NCI-H1092 treated with DMSO at 0.1 percent for 48 hours (cell line): Measurements from ENCODE around the gene ENTPD8.

Source experiments
- DNase-seq: peaks from one replicate; lab custom pipeline; 2025; lab: John Stamatoyannopoulos, UW

Gene ENTPD8

DNA sequence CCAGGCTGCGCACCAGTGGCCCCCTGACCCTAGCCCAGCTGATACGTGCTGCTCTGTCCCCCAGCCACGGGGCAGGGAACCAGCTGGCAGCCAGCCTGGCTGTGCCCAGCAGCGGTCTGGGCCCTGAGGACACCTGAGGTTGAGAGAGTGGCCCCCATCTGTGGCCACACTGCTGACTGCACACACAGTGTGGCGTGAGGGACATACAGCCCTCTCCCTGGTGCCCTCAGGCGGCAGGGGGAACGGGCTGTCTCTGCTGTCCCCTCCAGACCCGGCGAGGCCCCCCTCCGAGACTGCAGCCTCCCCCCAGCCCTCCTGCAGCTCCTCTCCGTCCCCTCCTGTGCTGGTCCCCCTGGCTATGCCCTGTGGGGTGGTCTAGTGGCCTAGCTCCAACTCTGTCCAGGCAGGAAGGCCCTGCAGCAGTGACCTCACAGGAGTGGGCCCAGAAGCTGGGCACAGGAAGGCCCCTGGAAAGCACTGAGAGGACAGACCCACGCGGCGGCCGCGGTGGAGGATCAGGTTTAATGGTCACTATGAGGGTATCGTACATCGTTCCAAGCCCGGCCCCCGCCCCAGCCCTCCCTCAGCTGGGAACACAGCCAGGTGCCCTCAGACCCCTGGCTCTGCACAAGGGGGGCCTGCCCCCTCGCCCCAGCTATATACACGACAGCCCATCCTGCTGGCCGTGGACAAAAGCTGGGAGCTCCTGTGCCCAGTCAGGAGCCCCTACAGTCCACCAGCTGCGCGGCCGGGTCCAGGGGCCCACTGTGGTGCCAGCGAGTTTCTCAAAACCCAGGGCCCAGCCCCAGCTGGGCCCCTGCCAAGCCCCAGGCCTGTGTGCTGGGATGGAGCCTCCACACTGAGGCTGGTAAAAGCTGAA, 6.8 kb upstream of the ENTPD8 start:
- no peak for DNase-seq

DNA sequence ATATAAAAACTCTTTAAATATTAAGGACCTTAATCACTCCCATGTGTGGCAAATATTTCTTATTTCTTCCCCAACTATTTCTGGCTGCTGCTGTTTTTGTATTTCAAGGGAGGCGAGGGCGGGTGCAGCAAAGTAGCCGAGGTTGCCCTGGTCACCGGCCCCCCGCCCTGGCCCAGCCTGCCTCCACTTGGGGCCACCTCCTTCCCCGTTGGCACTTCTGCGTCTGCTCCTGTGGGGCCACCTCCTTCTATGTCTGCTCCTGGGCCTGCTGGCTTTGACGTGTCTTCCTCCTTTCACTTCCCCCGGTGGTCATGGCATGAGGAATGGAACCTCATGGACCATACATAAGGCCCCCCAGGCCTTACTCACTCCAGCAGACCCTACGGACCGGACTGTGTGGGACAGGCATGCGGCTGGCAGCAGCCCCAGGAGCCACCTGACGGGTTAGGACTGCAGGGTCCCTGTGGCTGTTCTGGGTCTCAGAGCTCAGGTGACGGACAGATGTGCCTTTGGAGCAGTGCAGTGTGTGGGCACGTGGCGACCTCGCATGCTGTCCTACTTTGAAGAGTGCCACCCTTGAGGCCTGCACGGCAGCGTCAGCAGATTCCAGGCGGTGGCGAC, 5.8 kb upstream of the ENTPD8 start:
- DNase-seq, result no peak

GRCh38 chr9:137445930-137446431, 4.8 kb upstream of the ENTPD8 start:
- DNase-seq, result no peak

- peak; percentile 69 for DNase-seq
Measured at GRCh38 chr9:137445275-137445807, 4.2 kb upstream of the ENTPD8 start.

DNA sequence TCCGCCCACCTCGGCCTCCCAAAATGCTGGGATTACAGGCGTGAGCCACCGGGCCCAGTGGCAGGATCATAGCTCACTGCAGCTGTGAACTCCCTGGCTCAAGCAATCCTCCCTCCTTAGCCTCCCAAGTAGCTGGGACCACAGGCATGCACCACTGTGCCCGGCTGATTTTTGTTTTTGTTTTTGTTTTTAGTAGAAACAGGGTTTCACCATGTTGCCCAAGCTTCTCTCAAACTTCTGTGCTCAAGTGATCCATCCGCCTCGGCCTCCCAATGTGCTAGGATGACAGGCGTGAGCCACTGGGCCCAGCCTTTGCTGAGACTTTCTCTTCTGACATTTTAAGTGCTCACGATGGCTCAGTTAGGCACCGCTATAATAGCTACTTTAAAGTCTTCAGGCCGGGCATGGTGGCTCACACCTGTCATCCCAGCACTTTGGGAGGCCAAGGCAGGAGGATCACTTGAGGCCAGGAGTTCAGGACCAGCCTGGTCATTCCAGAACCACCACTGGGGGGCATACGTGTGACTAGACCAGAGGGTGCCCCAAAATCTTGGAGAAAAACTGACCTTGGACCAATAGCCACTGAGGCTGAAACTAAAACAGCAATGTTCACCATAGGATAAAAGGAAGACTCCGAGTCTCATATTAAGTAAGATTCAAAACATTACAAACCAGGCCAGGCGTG, 3.1 kb upstream of the ENTPD8 start:
- DNase-seq, result no peak

- DNase-seq, result no peak
Measured at GRCh38 chr9:137441935-137442321, 771 bp upstream of the ENTPD8 start.

GRCh38 chr9:137439158-137439714, 1.9 kb downstream of the ENTPD8 start:
- DNase-seq, result no peak

DNA sequence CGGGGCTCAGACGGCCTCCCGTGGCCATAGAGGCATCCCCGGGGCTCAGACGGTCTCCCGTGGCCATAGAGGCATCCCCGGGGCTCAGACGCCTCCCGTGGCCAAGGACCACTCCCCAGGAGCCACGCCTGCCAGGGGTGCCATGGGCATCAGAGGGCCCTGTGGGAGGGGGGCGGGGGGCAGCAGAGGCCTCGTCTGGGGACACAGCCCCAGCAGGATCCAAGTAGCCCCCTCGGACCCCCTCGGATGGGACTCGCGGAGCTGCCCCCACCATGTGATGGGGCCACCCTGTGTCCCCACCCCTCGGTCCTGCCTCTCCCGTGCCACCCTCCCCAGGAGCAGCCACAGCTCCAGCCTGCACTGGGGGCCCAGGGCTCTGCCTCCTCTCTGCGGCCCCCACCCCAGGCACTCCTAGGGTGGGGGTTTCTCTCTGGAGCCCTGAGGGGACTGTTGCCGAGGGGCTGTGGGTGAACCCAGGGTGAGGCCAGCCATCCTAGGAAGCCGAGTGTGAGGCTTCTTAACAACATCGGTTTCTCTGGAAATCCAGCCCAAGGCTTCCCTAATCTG, 2.5 kb downstream of the ENTPD8 start:
- DNase-seq, result no peak

DNA sequence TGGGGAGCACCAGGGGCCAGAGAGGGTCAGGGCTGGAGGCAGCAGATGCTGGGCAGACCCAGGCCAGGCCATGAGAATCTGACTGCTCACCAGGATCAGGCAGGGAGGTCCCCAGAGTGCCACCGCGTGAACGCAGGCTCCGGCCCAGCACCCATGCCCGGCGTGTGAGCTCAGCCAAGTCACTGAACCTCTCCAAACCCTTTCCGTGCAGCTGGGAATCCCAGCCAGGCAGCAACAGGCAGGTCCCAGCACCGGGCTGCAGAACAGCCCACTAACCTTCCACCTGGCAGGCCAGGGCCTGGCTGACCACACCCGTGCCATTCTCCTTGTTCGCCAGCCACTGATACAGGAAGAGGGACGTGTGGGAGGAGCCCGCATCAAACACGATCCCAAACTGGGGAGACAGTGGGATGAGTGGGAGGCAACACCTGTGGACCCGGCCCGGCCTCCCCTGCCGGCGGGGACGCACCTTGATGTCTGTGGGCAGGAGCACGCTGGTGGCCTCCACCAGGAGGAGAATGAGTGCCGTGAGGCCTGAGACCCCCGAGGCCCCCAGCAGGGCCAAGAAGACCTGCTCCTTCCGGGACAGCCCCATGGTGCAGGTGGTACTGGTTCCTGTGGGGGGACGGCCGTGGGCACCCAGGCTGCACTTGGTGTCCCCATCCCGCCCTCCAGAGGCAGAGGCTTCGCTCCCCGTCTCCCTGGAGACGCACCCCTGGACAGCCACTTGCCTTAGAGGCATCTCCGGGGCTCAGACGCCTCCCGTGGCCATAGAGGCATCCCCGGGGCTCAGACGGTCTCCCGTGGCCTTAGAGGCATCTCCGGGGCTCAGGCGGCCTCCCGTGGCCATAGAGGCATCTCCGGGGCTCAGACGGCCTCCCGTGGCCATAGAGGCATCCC, 3.2 kb downstream of the ENTPD8 start:
- DNase-seq, result no peak

GRCh38 chr9:137436761-137437600, 4.2 kb downstream of the ENTPD8 start:
- DNase-seq, result no peak

- DNase-seq, result no peak
Measured at GRCh38 chr9:137435980-137436760, 5.0 kb downstream of the ENTPD8 start.

GRCh38 chr9:137435381-137435891, 5.7 kb downstream of the ENTPD8 start:
- DNase-seq, result no peak

DNA sequence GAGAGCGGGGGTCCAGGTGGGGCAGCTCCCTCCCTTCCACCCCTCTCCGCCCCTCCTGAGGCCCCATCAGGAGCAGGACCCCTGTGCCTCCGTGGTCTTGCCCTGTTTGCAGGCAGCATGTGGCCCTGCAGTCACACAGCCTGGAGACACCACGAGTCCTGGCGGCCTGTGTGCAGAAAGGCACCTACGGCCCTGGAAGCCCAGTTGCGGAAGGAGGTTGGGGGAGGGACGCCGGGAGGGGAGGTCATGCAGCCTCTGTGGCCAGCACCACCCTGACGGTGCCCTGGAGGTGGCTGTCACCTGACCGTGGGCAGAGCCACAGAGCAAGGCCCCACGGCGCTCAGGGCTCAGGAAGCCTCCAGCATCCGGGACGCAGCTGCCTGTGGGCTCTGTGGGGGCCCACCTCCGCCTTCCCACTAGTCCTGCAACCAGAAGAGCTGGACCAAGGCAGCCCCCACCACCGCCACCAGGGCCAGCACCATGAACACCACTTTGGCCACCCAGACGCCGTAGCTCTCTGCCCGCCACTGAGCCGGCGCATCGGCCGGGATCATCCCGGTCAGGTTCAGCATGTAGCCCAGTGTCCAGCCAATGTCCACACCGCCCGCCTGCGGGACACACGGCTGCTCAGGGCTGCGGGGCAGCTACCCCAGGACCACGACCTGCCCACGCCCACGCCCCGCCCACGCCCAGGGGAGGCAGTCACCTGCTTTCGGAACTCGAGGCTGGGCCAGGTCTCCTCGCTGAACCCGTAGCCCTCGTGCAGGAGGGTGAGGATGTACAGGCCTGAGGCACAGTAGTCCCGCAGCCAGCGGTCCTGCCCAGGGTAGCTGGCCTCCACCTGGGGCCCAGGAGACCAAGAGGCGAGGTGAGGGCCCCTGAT, 6.4 kb downstream of the ENTPD8 start:
- no peak for DNase-seq

DNA sequence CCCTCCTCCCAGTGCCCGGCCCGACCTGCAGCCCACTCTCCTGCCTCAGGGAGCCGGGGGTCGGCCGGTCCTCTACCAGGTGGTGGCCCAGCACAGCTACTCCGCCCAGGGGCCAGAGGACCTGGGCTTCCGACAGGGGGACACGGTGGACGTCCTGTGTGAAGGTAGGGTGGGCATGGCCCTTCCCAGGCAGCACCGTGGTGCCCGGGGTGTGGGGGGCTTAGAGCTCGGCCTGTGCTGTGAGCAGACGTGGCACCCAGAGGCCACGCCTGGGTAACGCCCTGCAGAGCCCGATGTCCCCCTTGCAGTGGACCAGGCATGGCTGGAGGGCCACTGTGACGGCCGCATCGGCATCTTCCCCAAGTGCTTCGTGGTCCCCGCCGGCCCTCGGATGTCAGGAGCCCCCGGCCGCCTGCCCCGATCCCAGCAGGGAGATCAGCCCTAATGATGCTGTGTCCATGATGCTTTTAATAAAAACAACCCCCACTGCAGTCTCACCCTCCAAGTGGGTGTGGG, 7.2 kb downstream of the ENTPD8 start:
- no peak for DNase-seq

GRCh38 chr9:137433349-137433915, 7.7 kb downstream of the ENTPD8 start:
- no peak for DNase-seq

DNA sequence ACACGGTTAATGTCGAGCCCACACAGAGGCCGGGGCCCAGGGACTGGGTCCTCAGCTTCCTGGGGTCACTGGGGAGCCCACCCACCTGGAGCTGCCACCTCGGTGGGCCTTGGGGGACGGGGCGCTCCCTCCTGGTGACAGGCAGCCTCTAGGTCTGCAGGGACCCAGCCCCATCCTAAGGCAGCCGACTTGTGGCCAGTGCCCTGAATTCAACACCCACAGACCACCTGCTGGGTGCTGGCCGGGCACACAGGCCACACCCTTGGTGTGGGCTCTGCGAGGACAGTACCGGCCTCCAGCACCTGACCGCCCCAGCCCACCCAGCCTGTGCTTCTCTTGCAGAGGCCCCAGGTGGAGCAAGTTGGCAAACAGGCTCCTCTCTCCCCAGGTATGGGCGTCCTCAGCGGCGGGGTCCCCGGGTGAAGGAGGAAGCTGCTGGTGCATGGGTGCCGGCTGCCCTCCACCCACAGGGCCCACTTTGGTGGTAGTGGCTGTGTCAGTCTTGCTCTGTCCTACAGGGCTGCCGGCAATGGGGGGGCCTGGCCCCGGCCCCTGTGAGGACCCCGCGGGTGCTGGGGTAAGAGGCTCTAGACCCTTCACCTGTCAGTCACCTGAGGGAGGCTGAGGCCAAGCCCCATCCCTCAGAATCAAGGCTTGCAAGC, 8.3 kb downstream of the ENTPD8 start:
- no peak for DNase-seq
